ENCODE data around the gene GJC3. TPM values are rescaled to one million over a fixed set of nuclear protein-coding genes. Genes with fewer than 3 reads are reported as not detected.

The GJC3 gene
- total and polyA plus RNA-seq, 9 of the 15 experiments (the other 6 are each of a cell fraction or from before 2014, with no cell fraction given) = 0.10 to 0.45 (median 0.28) TPM; not detected in 1

DNA sequence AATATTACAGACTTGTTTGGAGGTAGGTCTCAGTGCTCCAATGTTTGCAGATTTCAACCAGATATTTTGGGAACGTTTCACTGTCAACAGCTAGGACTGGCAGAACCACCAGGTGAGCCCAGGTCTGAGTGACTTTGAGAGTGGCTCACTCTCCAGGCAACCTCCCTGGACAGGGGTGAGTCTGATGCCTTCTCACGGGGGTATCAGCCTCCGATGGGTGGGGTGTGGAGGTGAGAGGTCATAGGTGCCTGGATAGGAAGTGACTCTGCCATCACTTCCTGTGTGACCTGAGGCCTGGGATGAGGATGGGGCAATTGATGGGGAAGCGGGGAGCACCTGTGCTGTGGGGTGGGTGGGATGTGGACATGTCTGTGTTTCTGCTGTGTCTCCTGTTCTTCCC, 41.8 kb upstream of the GJC3 start:
- ChIA-PET POLR2A (interaction anchor here (0.5 kb wide), 1 partner anchor 87 kb away, joined by 3 read pairs; no protein-coding TSS in a partner anchor), CTCF (ENCODE audit: low intra/inter-chr PET ratio) (no interaction called here)
- intact Hi-C loops (cut with micrococcal nuclease) = no loop called here
- in situ Hi-C loops (cut with MboI) = no loop called here
- H2AFZ ChIP-seq (ENCODE audit: low read depth, low read length) = no peak overlapping the region
- no peak overlapping the region for H3K9ac ChIP-seq (ENCODE audit: insufficient read depth in 1 of 2, low read depth in 2 of 2, low read length in 2 of 2)
- TF ChIP-seq FOXM1 (IDR thresholded peaks at IDR 0.05; ENCODE audit: low read depth) (no peak), FOXM1 (CRISPR knock-in tag; IDR thresholded peaks at IDR 0.05; ENCODE audit: low read depth) (no peak), NFYB (IDR thresholded peaks at IDR 0.05; ENCODE audit: extremely low read depth, insufficient read length) (no peak), C11orf30 (IDR thresholded peaks at IDR 0.05; ENCODE audit: low read depth) (no peak), RHOXF2B (CRISPR knock-in tag; conservative IDR thresholded peaks at IDR 0.05) (no peak), CTBP1 (IDR thresholded peaks at IDR 0.05; ENCODE audit: borderline replicate concordance) (no peak), PHTF2 (CRISPR knock-in tag; IDR thresholded peaks at IDR 0.05) (no peak), ZNF407 (IDR thresholded peaks at IDR 0.05; ENCODE audit: low read depth) (no peak), BMI1 (IDR thresholded peaks at IDR 0.05; ENCODE audit: low read length) (no peak)
- TF ChIP-seq, protein P1, sequence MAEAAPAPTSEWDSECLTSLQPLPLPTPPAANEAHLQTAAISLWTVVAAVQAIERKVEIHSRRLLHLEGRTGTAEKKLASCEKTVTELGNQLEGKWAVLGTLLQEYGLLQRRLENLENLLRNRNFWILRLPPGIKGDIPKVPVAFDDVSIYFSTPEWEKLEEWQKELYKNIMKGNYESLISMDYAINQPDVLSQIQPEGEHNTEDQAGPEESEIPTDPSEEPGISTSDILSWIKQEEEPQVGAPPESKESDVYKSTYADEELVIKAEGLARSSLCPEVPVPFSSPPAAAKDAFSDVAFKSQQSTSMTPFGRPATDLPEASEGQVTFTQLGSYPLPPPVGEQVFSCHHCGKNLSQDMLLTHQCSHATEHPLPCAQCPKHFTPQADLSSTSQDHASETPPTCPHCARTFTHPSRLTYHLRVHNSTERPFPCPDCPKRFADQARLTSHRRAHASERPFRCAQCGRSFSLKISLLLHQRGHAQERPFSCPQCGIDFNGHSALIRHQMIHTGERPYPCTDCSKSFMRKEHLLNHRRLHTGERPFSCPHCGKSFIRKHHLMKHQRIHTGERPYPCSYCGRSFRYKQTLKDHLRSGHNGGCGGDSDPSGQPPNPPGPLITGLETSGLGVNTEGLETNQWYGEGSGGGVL (CRISPR knock-in tag; IDR thresholded peaks at IDR 0.05) = no peak
- ATAC-seq (no peak), DNase-seq (ENCODE audit: extremely low read depth in 1 of 4, low spot score in 3 of 4) (no peak), FAIRE-seq (no peak)
- no TSS peak for BruUV-seq (replicated peaks)
- no peak overlapping the region for H3K4me2 ChIP-seq (ENCODE audit: insufficient read depth, low read length)
- H3K4me3 ChIP-seq = no peak overlapping the region
- 11% methylated on average over 4 of the region's 4 CpGs for WGBS (ENCODE audit: insufficient coverage, low coverage, missing lambda C conversion rate)
- no peaks in the 10 kb centered on the region for H4K20me1 ChIP-seq (replicated peaks; ENCODE audit: control insufficient read depth, insufficient read depth, low read length)
- H3K9me3 ChIP-seq (replicated peaks; ENCODE audit: control insufficient read depth, insufficient read depth, low read depth, low read length) = no peaks in the 10 kb centered on the region
- no peaks in the 10 kb centered on the region for H3K36me3 ChIP-seq (ENCODE audit: control insufficient read depth, insufficient read depth, low read length)
- no peaks in the 10 kb centered on the region for H3K79me2 ChIP-seq (ENCODE audit: control insufficient read depth, insufficient read depth, low read length)
- no peaks in the 10 kb centered on the region for H3K9me1 ChIP-seq (ENCODE audit: control insufficient read depth, insufficient read depth, low read length)
- H3K27me3 ChIP-seq (ENCODE audit: control insufficient read depth in 2 of 2, insufficient read depth in 2 of 2, low read length in 2 of 2) = peaks cover 25 to 37% of the 10 kb centered on the region in 2 experiments
- H3K27ac ChIP-seq (ENCODE audit: extremely low read depth, low read depth, low read length) = no peak overlapping the region
- H3K4me1 ChIP-seq (replicated peaks in 1 of 2; ENCODE audit: control insufficient read depth in 2 of 2, insufficient read depth in 2 of 2, low read length in 2 of 2) = no peaks in the 10 kb centered on the region

Measured in K562 (cell line).